H1 (cell line): ENCODE measurements around the gene GPC4. TPM values are rescaled to one million over a fixed set of nuclear protein-coding genes. Genes with fewer than 3 reads are reported as not detected.
"Not testable (repeated sequence)": the region's sequence is repeated elsewhere in the genome, so short reads cannot be mapped to it uniquely, and the experiment has no call there.

Experiments used
- CTCF ChIA-PET: fragments of 300-600 bp; sonication (Branson Sonifier 250); formaldehyde crosslinking; loops from one replicate; lab custom pipeline; 2021; ENCODE audit not compliant: partially characterized antibody; lab: Charles Lee
- POLR2A ChIA-PET: fragments of 300-600 bp; sonication (Branson Sonifier 250); formaldehyde crosslinking; loops from one replicate; lab custom pipeline; 2021; ENCODE audit warnings: inconsistent platforms; ENCODE audit not compliant: partially characterized antibody; lab: Charles Lee
- DNase-seq, 2 experiments: peaks; one replicate each; pipeline versions ENCODE4 v3.0.0 to v3.0.0-alpha.2; 2010 to 2022; ENCODE audit warnings: low spot score in 2 of 2, low read depth in 1 of 2, mixed read lengths in 1 of 2
- FAIRE-seq: peaks from 2 replicates; lab custom pipeline; 2011; peaks lifted over from hg19 to GRCh38; lab: Jason Lieb, UNC
- H2AFZ ChIP-seq: 2 replicates; pipeline ENCODE4 v1.8.1; 2012; ENCODE audit warnings: low read length, inconsistent platforms
- H2AK5ac ChIP-seq: 2 replicates; pipeline ENCODE4 v1.6.1; 2013; ENCODE audit warnings: low read depth, low read length
- H2BK120ac ChIP-seq: replicated peaks from 2 replicates; pipeline ENCODE3; 2013; ENCODE audit warnings: low read depth, low read length, inconsistent platforms
- H2BK12ac ChIP-seq: 2 replicates; pipeline ENCODE4 v1.6.1; 2013; ENCODE audit warnings: low read depth, low read length
- H2BK15ac ChIP-seq: 2 replicates; pipeline ENCODE4 v1.6.1; 2013; ENCODE audit warnings: low read length
- H2BK20ac ChIP-seq: 2 replicates; pipeline ENCODE4 v1.6.1; 2013; ENCODE audit warnings: low read length
- H2BK5ac ChIP-seq: 2 replicates; pipeline ENCODE4 v1.6.1; 2013; ENCODE audit warnings: low read depth, low read length
- H3K14ac ChIP-seq: 2 replicates; pipeline ENCODE4 v1.6.1; 2013; ENCODE audit warnings: inconsistent platforms; ENCODE audit not compliant: insufficient read length
- H3K18ac ChIP-seq: 2 replicates; pipeline ENCODE4 v1.6.1; 2013; ENCODE audit warnings: low read length; ENCODE audit errors: extremely low read depth
- H3K23ac ChIP-seq: 2 replicates; pipeline ENCODE4 v1.6.1; 2013; ENCODE audit warnings: inconsistent platforms; ENCODE audit not compliant: insufficient read length
- H3K23me2 ChIP-seq: 2 replicates; pipeline ENCODE4 v1.6.1; 2013; ENCODE audit warnings: low read depth, low read length
- H3K27ac ChIP-seq: 2 replicates; pipeline ENCODE4 v1.6.1; 2011; ENCODE audit warnings: low read depth, low read length, inconsistent platforms
- H3K27me3 ChIP-seq, 4 experiments: replicated peaks in 1 of 4; 1 replicate in 1 of 4; 2 replicates in 3 of 4; pipeline versions ENCODE4 v1.6.1 to v1.8.1; 2011 to 2013; ENCODE audit warnings: low read length in 3 of 4, mild to moderate bottlenecking in 3 of 4, inconsistent platforms in 2 of 4, mixed read lengths in 2 of 4, moderate library complexity in 1 of 4; ENCODE audit not compliant: control insufficient read depth in 3 of 4, insufficient read depth in 3 of 4; ENCODE audit errors: extremely low read depth in 1 of 4
- H3K36me3 ChIP-seq, 4 experiments: 2 replicates each; pipeline versions ENCODE4 v1.6.1 to v1.8.1; 2011 to 2013; ENCODE audit warnings: mild to moderate bottlenecking in 4 of 4, low read length in 3 of 4, moderate library complexity in 2 of 4, control low read depth in 1 of 4, inconsistent platforms in 1 of 4; ENCODE audit not compliant: insufficient read depth in 4 of 4, control insufficient read depth in 2 of 4
- H3K4ac ChIP-seq: replicated peaks from 2 replicates; pipeline ENCODE3; 2013; ENCODE audit warnings: low read length, low read depth, mixed read lengths, inconsistent platforms; ENCODE audit not compliant: insufficient read length
- H3K4me1 ChIP-seq, 4 experiments: replicated peaks in 1 of 4; 1 replicate in 1 of 4; 2 replicates in 3 of 4; pipeline versions ENCODE4 v1.6.1 to v1.8.1; 2011 to 2013; ENCODE audit warnings: low read length in 3 of 4, inconsistent platforms in 2 of 4, mixed read lengths in 1 of 4; ENCODE audit not compliant: insufficient read depth in 4 of 4, control insufficient read depth in 3 of 4
- H3K4me2 ChIP-seq, 2 experiments: 2 replicates each; pipeline versions ENCODE4 v1.6.1 to v1.8.1; 2011 to 2013; ENCODE audit warnings: low read depth in 2 of 2, low read length in 2 of 2, control low read depth in 1 of 2, inconsistent platforms in 1 of 2, mild to moderate bottlenecking in 1 of 2; ENCODE audit not compliant: insufficient read depth in 1 of 2
- H3K4me3 ChIP-seq, 4 experiments: fragments of 200-600, 300-600 bp in 1 of 4; sonication (generic), shearing (Covaris generic), sonication (Bioruptor Twin) in 1 of 4; 2 replicates each; pipeline versions ENCODE4 v1.5.1 to v1.8.1; 2011 to 2016; ENCODE audit warnings: low read length in 4 of 4, low read depth in 3 of 4, control low read depth in 2 of 4, inconsistent platforms in 2 of 4, mild to moderate bottlenecking in 2 of 4, mixed read lengths in 1 of 4, moderate library complexity in 1 of 4; ENCODE audit not compliant: insufficient read depth in 2 of 4; ENCODE audit errors: extremely low read depth in 1 of 4
- H3K56ac ChIP-seq: replicated peaks from 2 replicates; pipeline ENCODE3; 2013; ENCODE audit warnings: low read depth, mild to moderate bottlenecking, mixed read lengths, low read length, inconsistent platforms; ENCODE audit not compliant: insufficient read length
- H3K79me1 ChIP-seq: 2 replicates; pipeline ENCODE4 v1.6.1; 2013; ENCODE audit warnings: low read depth, low read length, control low read depth
- H3K79me2 ChIP-seq, 2 experiments: 2 replicates each; pipeline versions ENCODE4 v1.6.1 to v1.8.1; 2012 to 2013; ENCODE audit warnings: low read length in 2 of 2, mild to moderate bottlenecking in 2 of 2, inconsistent platforms in 1 of 2; ENCODE audit not compliant: insufficient read depth in 2 of 2, control insufficient read depth in 1 of 2
- H3K9ac ChIP-seq, 4 experiments: replicated peaks in 1 of 4; 1 replicate in 1 of 4; 2 replicates in 3 of 4; pipeline versions ENCODE4 v1.6.1 to v1.8.1; 2011 to 2013; ENCODE audit warnings: low read depth in 3 of 4, low read length in 3 of 4, control low read depth in 2 of 4, mild to moderate bottlenecking in 2 of 4, moderate library complexity in 2 of 4, inconsistent platforms in 1 of 4; ENCODE audit errors: extremely low read depth in 1 of 4
- H3K9me3 ChIP-seq, 2 experiments: 2 replicates each; pipeline versions ENCODE4 v1.6.1 to v1.8.1; 2012 to 2013; ENCODE audit warnings: mild to moderate bottlenecking in 2 of 2, moderate library complexity in 2 of 2, control low read depth in 1 of 2, inconsistent platforms in 1 of 2, low read depth in 1 of 2, low read length in 1 of 2, mixed read lengths in 1 of 2; ENCODE audit not compliant: insufficient read depth in 2 of 2
- H4K20me1 ChIP-seq, 2 experiments: replicated peaks in 1 of 2; 2 replicates each; pipeline versions ENCODE3 to v1.8.1; 2011 to 2013; ENCODE audit warnings: inconsistent platforms in 2 of 2, low read length in 2 of 2, mild to moderate bottlenecking in 1 of 2; ENCODE audit not compliant: insufficient read depth in 2 of 2, control insufficient read depth in 1 of 2
- H4K5ac ChIP-seq: 2 replicates; pipeline ENCODE4 v1.6.1; 2013; ENCODE audit warnings: low read length, low read depth, mixed read lengths, inconsistent platforms; ENCODE audit not compliant: insufficient read length
- H4K8ac ChIP-seq: 2 replicates; pipeline ENCODE4 v1.8.0; 2013; ENCODE audit warnings: mild to moderate bottlenecking, moderate library complexity, low read length, inconsistent platforms; ENCODE audit not compliant: insufficient read depth; ENCODE audit errors: extremely low read depth
- H4K91ac ChIP-seq: replicated peaks from 2 replicates; pipeline ENCODE3; 2013; ENCODE audit warnings: low read length, mixed read lengths, inconsistent platforms; ENCODE audit not compliant: insufficient read length
- WGBS, 2 experiments: shearing (Covaris generic) in 1 of 2; methylation state at CpG; one replicate each; pipeline versions ENCODE4 v1.1.6 to v1.1.7; 2013 to 2015; ENCODE audit warnings: low lambda C conversion rate in 2 of 2, mixed read lengths in 2 of 2, inconsistent platforms in 1 of 2, low coverage in 1 of 2, missing lambda C conversion rate in 1 of 2; ENCODE audit not compliant: insufficient replicate concordance in 2 of 2, insufficient coverage in 1 of 2, insufficient read length in 1 of 2; ENCODE audit errors: extremely low coverage in 1 of 2, missing lambda C conversion rate in 1 of 2; 5-methylcytosine and 5-hydroxymethylcytosine counted together
- polyA plus RNA-seq, 7 experiments: library from polyadenylated mRNA; depleted of rRNA in 3 of 7; stranded (reverse) in 5 of 7; unstranded in 2 of 7; fragments of >200 nt in 5 of 7; fragments of 200-250 nt in 2 of 7; gene quantifications; 1 replicate in 5 of 7; 2 replicates in 1 of 7; 4 replicates in 1 of 7; pipeline versions ENCODE4 v1.2.1 to v1.2.3, GENCODE V29; 2011 to 2013; ENCODE audit warnings: missing spikeins in 2 of 7, mixed read lengths in 2 of 7
- total RNA-seq: library from RNA; stranded (reverse); fragmentation: NEBNext Ultra II Directional; extraction: Animal tissue kit (Norgen Biotek cat#: 25700); gene quantifications from 2 replicates; pipeline ENCODE4 v1.2.1, GENCODE V29; 2021

The GPC4 gene
- total and polyA plus RNA-seq, 2 of the 8 experiments (the other 6 are each of a cell fraction or from before 2014, with no cell fraction given), result 46.8 to 230 TPM

- H2BK20ac ChIP-seq, H4K20me1 ChIP-seq, H3K79me2 ChIP-seq, H2BK120ac ChIP-seq, H3K4me2 ChIP-seq, DNase-seq, H4K91ac ChIP-seq, H2BK5ac ChIP-seq, H3K56ac ChIP-seq, H3K9ac ChIP-seq, H2BK12ac ChIP-seq, H3K9me3 ChIP-seq, H3K36me3 ChIP-seq, H3K23me2 ChIP-seq, H3K18ac ChIP-seq, H3K27ac ChIP-seq, H3K4me3 ChIP-seq, H2BK15ac ChIP-seq, FAIRE-seq, H4K8ac ChIP-seq, H2AFZ ChIP-seq, H3K27me3 ChIP-seq, H2AK5ac ChIP-seq, H3K4ac ChIP-seq, H4K5ac ChIP-seq, H3K14ac ChIP-seq, H3K23ac ChIP-seq, H3K4me1 ChIP-seq, H3K79me1 ChIP-seq: not testable (repeated sequence)
- 86% methylated on average over 2 of the region's 9 CpGs; no CpG with 5 or more reads in 1 of the 2 experiments for WGBS, 2 experiments
- ChIA-PET POLR2A (interaction anchor here (0.6 kb wide), 1 partner anchor 74 kb away, joined by 3 read pairs; no protein-coding TSS in a partner anchor), CTCF (interaction anchor here (0.7 to 0.9 kb wide), 2 partner anchors 12 to 418 kb away, joined by 3 read pairs; no protein-coding TSS in a partner anchor)
Observed at GRCh38 chrX:133279112-133279730, 136.1 kb downstream of the GPC4 start.
